Activated CD8-positive, alpha-beta memory T cell treated with anti-CD3 and anti-CD28 coated beads for 24 hours (primary cell): ENCODE measurements around the gene COPG2.
"Not testable (repeated sequence)": the region's sequence is repeated elsewhere in the genome, so short reads cannot be mapped to it uniquely, and the experiment has no call there.

ENCODE experiments used
- DNase-seq: peaks from one replicate; pipeline ENCODE4 v3.0.0-alpha.2; 2020

COPG2 gene, protein sequence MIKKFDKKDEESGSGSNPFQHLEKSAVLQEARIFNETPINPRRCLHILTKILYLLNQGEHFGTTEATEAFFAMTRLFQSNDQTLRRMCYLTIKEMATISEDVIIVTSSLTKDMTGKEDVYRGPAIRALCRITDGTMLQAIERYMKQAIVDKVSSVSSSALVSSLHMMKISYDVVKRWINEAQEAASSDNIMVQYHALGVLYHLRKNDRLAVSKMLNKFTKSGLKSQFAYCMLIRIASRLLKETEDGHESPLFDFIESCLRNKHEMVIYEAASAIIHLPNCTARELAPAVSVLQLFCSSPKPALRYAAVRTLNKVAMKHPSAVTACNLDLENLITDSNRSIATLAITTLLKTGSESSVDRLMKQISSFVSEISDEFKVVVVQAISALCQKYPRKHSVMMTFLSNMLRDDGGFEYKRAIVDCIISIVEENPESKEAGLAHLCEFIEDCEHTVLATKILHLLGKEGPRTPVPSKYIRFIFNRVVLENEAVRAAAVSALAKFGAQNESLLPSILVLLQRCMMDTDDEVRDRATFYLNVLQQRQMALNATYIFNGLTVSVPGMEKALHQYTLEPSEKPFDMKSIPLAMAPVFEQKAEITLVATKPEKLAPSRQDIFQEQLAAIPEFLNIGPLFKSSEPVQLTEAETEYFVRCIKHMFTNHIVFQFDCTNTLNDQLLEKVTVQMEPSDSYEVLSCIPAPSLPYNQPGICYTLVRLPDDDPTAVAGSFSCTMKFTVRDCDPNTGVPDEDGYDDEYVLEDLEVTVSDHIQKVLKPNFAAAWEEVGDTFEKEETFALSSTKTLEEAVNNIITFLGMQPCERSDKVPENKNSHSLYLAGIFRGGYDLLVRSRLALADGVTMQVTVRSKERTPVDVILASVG

DNA sequence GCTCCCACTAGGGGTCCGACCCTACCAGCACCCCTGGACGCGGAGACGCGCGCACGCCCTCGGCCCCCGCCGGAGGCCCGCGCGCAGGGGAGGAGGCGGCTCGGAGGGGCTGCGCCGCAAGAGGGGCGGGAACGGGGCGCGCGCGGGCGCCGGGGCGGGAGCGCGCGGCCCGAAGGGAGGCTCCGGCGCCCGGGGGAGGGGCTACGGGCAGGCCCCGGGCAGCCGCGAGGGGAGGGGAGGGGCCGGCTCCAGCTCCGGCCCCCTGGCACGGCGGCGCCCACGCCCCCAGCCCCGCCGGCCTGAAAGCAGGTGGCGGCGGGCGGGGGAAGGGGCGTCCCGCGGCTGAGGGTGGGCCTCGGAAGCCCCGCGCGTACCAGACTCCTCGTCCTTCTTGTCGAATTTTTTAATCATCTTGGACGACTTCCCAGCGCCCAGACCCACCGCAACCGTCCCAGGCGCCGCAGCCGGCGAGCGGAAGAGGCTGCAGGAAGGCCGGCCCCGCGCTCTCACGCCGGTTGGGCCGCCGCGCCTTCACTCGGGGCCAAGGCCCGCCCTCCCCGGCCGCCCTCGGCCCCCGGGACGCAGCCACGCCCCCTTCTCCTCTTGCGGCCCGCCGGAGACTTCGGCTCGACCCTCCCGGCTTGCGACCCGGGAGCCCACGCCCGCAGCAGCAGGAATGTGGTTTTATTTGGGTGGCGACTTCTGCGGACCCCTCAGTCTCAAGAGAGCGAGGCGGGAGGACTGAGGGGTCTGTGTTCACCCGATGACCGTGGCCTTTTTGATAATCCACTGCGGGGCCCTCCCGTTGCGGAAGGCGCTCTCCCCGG, at the start of gene COPG2:
Gene COPG2 (minus strand): TSS at position 491 of the 827 bp plus-strand sequence. CDS start 80 bp downstream, at position 411.
- peak; percentile 93 for DNase-seq

DNA sequence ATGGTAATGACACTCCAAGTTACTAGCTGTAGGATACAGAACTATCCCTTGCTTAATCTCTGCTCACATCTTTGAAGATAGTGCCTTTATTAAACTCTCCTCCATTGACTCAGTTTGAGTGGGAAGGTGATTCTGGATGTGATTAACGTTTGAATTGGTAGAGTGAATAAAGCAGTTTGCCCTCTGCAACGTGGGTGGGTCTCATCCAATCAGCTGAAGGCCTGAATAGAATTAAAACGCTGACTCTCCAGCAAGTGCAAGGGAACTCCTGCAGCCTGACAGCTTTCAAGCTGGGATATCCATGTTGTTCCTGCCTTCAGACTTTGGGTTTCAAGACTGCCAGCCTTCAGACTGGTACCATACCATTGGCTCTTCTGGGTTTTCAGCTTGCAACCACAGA, 43.9 kb upstream of the COPG2 start:
- no peak for DNase-seq

DNA sequence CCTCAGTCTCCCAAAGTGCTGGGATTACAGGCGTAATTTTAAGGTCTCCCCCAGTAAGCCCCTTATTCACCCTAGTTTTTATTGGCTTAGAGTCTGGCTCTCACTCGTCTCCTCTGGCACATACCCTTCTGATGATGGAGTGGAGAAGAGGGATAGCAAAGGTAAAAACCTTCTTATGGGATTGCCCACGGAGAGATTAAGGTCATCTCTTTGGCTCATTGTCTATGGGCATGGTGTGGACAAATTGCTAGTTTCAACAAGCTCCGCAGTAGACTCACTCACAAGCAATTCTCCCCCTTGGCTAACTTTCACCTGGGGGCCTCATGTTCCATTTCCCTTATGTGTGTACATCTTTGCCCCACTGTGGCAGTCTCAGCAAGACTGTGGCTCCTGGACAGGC, 40.2 kb upstream of the COPG2 start:
- no peak for DNase-seq

DNA sequence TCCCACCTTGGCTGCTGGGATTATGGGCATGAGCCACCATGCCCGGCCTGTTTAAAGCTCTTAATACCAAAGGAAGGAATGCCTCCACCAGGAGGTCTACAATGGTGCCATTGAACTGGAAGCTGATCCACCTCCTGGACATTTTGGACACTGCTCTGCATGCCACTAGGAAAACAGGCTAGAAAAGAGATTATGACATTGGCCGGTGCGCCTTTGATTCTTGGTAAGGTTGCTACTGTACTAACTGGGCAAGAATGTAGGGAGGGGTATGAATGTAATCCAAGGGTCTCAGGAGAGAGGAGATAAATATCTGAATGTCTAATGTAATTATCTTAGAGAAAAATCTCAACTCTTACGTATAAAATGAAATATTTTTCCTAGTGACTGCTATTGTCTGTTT, 39.5 kb upstream of the COPG2 start:
- DNase-seq = no peak

DNA sequence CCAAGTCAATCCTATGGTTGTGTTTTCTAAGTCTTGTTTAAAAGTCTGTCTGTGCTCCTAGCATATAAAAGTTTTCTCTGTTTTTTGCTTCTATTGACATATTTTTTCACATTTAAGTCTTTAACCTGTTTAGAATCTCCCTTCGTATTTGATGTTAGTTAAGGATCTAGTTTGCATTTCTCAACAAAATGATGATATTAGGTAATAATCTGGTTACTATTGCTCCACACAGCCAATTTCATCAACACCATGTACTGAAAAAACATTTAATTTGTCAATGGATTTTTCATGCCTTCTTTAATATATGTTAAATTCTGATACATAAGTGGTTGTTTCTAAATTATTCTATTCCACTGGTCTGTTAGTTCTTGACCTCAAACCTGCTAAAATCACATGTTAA, 35.3 kb upstream of the COPG2 start:
- DNase-seq = no peak

DNA sequence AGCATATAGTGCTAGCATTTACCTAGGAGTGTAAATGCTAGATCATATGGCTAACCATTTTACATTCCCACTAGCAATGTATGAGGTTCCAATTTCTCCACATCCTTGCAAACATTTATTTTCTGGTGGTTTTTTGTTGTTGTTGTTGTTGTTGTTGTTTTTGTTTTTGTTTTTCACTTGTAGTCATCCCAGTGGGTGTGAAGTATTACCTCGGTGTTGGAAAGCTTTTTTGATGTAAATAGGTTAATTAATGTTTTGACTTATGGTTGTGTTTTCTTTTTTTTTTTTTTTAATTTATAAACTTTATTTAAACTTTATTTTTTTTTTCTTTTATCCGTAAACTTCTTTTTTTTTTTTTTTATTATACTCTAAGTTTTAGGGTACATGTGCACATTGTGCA, 33.1 kb upstream of the COPG2 start:
- no peak for DNase-seq

DNA sequence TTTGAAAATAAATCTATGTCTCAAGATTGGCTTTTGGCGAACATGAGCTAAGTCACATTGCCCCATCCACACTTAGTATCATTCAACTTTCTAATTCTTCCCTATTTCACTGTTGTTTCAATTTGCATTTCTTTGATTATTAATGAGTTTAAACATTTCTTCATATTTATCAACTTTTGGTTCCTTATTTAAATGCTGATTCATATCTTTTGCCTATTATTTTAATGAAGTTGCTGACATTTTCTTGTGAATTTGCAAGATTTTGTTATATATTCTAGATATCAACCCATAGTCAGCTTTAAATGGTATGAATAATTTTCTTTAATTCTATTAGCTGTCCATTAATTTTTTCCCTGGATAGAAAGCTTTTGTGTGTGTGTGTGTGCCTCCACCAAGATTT, 32.2 kb upstream of the COPG2 start:
- no peak for DNase-seq

DNA sequence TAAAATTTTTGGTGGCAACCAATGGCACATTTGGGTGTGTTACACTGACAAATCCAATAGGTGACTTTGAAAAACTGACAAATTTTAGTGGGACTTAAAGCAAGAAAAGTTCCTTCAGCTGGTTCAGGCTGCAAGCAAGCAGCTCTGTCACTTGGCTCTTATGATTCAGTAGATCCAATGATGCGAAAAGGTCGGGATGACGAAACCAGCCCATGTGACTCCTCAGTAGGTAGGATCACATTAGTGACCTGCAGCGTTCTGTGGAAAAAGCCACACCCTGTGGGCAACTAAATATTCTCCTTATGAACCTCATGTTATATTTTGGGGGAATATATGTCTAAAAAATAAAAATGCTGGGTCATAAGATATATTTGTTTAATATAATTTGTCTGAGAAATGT, 31.1 kb upstream of the COPG2 start:
- DNase-seq = no peak

DNA sequence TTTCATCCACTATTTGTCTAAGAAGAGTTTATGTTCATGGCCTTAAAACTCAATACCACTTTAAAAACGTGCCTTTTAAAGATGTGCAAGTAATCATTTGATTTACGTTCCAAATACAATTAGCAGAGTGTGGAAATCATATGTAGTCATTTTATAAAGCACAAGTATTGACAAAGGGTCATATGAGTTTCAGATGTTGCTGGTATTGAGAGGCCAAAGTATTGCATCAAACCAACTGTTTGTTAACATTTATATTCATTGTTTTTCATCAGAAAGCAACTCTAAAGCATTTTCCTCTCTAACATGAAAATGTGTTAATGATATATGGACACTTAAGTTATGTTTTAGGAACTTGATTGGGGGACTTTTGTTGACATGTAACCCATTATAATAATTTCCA, 29.3 kb upstream of the COPG2 start:
- DNase-seq = no peak

DNA sequence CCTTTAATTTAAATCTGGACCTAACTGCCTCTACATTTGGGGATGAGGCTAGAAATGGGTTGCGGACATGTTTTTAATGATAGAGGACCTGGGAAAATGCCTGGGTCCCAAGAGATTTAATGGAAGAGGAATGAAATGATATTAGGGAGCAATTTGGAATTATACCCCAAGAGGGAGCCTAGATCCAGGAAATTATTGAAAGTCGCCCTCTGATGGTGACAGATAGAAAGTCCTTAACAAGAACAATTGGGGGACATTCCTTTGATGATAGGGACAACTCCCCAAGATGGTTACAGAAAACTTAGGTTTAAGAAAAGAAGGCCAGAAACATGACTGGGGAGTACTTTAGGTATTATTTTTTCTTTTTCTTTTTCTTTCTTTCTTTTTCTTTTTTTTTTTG, 27.3 kb upstream of the COPG2 start:
- no peak for DNase-seq

DNA sequence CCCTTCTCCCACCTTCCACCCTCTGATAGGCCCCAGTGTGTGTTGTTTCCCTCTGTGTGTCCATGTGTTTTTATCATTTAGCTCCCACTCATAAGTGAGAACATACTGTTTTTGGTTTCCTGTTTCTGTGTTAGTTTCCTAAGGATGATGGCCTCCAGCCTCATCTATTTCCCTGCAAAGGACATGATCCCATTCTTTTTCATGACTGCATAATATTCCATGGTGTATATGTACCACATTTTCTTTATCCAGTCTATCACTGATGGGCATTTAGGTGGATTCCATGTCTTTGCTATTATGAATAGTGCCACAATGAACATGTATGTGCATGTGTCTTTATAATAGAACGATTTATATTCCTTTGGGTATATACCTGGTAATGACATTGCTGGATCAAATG, 23.8 kb upstream of the COPG2 start:
- DNase-seq = not testable (repeated sequence)

DNA sequence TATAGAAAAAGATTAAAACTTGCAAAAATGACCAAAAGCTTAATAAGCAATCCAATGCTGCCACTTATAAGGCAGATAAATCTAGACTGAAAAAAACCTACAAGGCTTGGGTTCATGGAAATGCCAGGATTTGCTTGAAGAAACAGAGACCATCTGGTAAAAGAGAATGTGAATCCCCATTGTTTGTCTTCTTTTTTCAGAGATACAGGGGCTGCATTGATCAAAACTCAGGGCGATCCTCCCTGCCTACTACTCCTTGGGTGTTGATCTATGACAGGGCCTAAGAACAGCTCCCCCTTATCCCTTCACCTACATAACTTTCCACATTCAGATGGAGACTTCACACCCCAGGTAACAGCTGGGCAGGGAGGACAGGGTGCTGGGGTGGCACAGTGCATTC, 21.1 kb upstream of the COPG2 start:
- no peak for DNase-seq

DNA sequence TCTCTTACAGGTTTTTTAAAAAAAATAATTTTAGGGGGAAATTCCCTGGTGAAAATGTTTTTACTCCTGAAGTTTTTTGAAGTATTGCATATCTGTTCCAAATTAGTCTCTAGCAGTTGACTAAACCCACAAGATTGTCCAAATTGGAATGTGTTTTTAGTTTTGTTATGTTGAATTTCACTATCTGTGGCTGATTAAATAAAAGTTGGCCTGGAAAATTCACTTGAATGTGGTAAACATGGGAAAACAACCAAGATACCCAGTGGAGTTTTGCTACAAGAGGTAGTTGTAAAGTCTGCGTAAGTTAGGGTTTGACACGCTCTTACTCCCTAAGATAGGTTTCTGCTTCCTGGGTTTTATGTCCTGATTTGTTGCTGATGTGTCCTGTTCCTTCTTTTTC, 14.5 kb upstream of the COPG2 start:
- DNase-seq = no peak

DNA sequence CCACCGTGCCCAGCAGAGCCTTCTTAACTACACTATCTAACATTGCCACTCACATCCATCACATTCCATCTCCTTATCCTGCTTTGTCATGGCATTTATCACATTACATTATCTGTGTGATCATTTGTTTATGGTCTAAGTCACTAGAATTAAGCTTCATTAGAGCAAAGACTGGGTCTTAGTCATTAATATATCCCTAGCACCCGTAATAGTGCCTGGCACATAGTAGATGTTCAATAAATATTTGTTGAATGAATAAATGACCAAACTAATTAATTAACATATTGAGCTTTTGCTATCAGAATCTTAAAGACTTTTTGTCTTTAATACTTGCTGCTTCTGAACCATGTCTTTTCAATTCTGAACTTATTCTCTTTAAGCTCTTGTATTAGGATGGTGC, 5.9 kb upstream of the COPG2 start:
- no peak for DNase-seq

DNA sequence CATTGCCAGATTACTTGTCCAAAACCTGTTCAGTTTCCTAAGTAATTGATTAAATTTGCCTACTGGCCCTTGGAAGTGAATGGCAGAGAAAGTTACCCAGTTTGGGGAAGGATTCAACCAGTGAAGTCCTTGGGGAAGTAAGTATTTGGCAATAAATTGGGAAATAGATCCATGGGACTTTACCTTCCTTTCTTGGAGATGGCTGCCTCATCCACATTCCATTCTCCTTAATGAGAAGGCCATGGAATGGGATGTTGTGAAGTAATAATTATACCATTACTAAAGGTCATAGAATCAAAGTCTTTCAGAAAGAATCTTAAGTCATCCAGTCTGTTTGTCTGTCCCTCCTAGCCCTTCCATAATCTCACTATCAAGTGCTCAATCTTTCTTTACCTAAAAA, 4.5 kb upstream of the COPG2 start:
- DNase-seq = no peak

DNA sequence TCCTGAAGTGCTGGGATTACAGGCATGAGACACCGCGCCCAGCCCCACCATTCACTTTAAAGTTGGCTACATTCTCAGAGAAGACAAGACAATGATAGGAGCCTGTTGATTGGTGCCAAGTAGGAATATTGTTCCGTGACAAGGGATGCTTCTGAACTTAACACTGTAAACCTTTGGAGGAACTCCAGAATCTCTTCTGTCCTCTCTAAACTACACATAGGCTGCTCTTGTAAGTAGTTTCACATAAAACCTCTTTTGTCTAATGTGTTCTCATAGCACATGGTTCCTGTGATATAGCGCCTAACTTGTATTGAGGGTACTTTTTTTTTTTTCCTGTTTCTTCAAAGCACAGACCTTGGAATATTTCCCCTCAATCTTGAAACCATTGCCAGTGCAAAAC, 3.6 kb upstream of the COPG2 start:
- no peak for DNase-seq

DNA sequence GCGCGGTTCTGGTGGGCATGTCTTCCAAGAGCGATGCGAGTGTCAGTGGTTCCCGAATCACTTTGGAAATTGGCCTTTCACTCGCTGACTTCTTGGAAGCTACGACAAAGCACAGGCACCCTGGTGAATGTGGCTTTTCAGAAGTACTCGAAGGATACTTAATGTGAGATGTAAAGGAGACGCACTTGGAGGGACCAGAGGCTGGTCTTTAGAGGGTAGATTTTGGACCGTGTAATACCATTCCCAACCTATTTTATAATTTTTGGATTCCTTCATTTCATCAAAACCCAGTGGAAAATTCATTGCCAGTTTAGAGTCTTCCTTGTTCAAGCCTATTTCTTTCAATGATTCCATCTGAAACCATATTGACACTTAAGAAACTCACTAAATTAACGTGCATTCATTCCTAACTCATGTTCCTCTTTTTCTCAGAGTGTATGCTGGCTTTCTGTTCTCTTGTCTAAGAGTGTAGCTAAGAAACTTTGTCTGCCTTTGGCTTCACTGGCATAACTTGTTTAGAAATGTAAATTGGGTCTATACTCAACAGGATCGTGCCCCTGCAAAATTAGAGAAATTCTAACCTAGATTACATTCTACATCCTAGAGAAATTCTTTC, 645 bp upstream of the COPG2 start:
- DNase-seq = no peak

DNA sequence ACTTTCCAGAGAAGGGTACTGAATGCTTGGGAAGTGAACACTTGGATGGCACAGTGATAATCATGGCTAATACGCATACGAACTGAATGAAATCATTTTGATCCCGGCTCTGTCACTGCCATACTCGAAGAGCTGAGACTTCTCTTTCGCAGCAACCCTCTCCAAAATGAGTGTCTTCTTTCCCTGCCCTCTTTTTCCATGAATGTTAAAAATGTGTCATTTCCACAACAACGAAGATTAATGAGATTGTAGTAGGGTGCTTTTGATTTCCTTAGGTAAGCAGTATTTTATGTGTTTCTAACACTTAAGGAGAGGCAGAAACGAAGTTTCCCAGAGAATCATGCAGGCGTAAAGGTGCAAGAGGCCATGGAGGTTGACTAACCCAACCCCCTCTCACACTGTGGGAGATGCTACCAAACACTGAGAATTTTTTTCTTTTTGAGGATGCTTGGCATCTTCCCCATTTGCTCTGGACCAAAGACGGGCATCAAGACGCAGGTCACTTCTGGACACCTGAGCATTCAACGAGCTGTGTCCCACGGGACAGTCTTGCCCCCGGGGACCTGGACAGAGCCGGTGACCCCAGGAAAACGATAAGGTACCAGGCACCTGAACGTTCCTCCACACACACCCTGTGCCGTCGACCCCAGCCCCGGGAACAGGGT, 823 bp downstream of the COPG2 start:
- no peak for DNase-seq

DNA sequence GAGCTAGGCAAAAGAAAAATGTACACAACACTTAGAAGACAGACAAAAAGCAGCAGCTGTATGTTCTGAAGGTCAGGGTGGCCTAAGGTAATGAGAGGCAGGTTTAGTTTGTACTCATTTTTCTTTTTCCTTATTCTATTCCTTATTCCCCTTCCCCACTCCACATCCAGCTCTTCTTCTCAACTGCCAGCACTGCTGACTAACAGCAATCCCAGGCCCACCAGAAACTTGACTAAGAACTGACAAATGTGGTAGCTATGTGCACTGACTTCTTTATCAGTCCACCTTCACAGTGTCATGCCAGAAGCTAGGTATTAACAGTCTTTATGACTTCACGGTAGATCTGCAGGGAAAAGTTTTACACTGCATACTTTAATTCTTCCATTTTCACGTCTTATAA, 6.1 kb downstream of the COPG2 start:
- DNase-seq = no peak

DNA sequence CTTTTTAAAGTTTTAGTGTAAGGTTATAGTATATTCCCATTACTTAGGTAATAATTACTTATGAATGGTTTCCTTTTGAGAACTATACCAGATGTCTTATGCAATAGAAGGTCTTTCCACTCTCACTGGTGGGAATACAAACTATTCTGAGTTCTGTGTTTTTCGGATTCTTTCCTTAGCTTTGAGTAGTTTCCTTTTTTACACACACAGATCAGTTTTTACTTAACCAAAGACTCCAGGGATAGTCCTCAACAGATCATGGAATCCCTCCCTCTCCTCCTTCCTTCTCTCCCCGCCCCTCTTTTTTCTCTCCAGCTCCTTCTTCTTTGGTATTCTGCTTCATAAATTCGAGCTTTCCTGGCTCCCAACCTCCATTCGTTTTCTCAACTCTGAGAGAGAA, 13.3 kb downstream of the COPG2 start:
- DNase-seq = no peak

DNA sequence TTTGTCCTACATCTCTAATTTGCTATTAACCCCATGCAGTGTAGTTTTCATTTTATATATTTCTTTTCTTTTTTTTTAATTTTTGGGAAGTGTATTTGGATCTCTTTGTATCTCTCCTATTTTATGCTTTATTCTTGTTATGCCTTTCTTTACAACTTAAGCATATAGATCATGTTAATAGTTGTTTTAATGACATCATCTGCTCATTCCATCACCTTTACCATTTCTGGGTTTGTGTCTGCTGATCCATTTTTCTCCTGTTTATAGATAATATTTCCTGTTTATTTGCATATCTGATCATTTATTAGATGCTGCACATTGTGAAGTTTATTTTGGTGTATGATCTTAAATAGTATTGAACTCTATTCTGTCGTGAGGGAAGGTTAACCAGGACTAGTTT, 13.7 kb downstream of the COPG2 start:
- DNase-seq = no peak

DNA sequence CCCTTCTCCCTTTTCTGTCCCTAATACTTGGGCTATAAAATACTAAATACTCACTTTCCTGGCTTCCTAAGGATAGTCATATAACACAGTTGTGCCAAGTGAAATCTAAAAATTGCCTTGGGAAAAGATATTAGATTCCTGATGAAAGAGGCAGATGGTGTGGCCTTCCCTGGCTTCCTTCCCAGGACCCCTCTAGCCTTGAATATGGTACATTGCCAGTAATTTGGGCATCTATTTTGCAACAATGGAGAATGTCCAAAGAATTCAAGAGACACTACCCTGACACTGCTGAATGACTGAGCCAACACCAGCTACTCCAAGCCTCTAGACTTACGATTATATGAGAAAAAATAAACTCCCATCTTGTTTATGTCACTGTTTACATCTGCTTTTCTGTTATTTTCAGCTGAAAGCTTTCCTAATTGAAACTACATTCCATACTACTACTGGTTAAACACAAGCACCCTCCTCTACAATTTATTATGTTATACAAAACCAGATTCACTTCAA, 17.9 kb downstream of the COPG2 start:
- no peak for DNase-seq
